Neuronal stem cell (in vitro differentiated cells): ENCODE data around the gene NXPH1.
A peak's percentile ranks its signal among the peaks of the same experiment; 100 is the strongest.

Experiments used
- DNase-seq: peaks from one replicate; pipeline ENCODE4 v3.0.0-alpha.2; 2013; ENCODE audit warnings: low spot score
- H2AFZ ChIP-seq: one replicate; pipeline ENCODE4 v1.6.1; 2013; ENCODE audit warnings: mild to moderate bottlenecking, low read length, inconsistent platforms
- H2AK5ac ChIP-seq: 2 replicates; pipeline ENCODE4 v1.6.1; 2013; ENCODE audit warnings: low read depth, mild to moderate bottlenecking, inconsistent platforms, low read length, moderate library complexity, mixed read lengths
- H2BK120ac ChIP-seq: 2 replicates; pipeline ENCODE4 v1.6.1; 2013; ENCODE audit warnings: low read depth, mild to moderate bottlenecking, inconsistent platforms, low read length, moderate library complexity, mixed read lengths
- H2BK12ac ChIP-seq: one replicate; pipeline ENCODE4 v1.6.1; 2013; ENCODE audit warnings: low read length, inconsistent platforms
- H2BK15ac ChIP-seq: 2 replicates; pipeline ENCODE4 v1.6.1; 2013; ENCODE audit warnings: mild to moderate bottlenecking, low read length, inconsistent platforms, mixed read lengths
- H2BK5ac ChIP-seq: one replicate; pipeline ENCODE4 v1.6.1; 2013; ENCODE audit warnings: inconsistent platforms, mild to moderate bottlenecking, low read length, moderate library complexity
- H3K14ac ChIP-seq: one replicate; pipeline ENCODE4 v1.6.1; 2013; ENCODE audit warnings: low read length, inconsistent platforms
- H3K18ac ChIP-seq: 2 replicates; pipeline ENCODE4 v1.6.1; 2013; ENCODE audit warnings: low read length, inconsistent platforms
- H3K23ac ChIP-seq: 2 replicates; pipeline ENCODE4 v1.6.1; 2013; ENCODE audit warnings: low read depth, mild to moderate bottlenecking, mixed read lengths, low read length, inconsistent platforms; ENCODE audit not compliant: poor library complexity
- H3K27ac ChIP-seq: replicated peaks from 3 replicates; pipeline ENCODE4 v1.5.1; 2013; ENCODE audit warnings: low read length, inconsistent platforms
- H3K27me3 ChIP-seq, 3 experiments: 2 replicates each; pipeline ENCODE4 v1.6.1; 2013; ENCODE audit warnings: low read length in 3 of 3, mild to moderate bottlenecking in 2 of 3, inconsistent platforms in 1 of 3, low read depth in 1 of 3, mixed read lengths in 1 of 3, moderate library complexity in 1 of 3; ENCODE audit not compliant: control insufficient read depth in 3 of 3, insufficient read depth in 3 of 3
- H3K36me3 ChIP-seq, 2 donors: replicated peaks in 1 of 2; 2 replicates each; pipeline ENCODE4 v1.6.1; 2013; ENCODE audit warnings: low read length in 2 of 2; ENCODE audit not compliant: control insufficient read depth in 2 of 2, insufficient read depth in 2 of 2
- H3K4ac ChIP-seq: 2 replicates; pipeline ENCODE4 v1.6.1; 2013; ENCODE audit warnings: inconsistent platforms, mild to moderate bottlenecking, low read length, moderate library complexity
- H3K4me1 ChIP-seq, 2 donors: 1 replicate in 1 of 2; 2 replicates in 1 of 2; pipeline ENCODE4 v1.6.1; 2013; ENCODE audit warnings: low read length in 2 of 2, low read depth in 1 of 2; ENCODE audit not compliant: control insufficient read depth in 2 of 2, insufficient read depth in 1 of 2
- H3K4me2 ChIP-seq: one replicate; pipeline ENCODE4 v1.6.1; 2013; ENCODE audit warnings: mild to moderate bottlenecking, low read length, inconsistent platforms; ENCODE audit not compliant: insufficient read depth, poor library complexity, severe bottlenecking
- H3K4me3 ChIP-seq, 2 donors: 2 replicates each; pipeline ENCODE4 v1.5.1; 2013; ENCODE audit warnings: low read length in 2 of 2, mild to moderate bottlenecking in 2 of 2, inconsistent platforms in 1 of 2, moderate library complexity in 1 of 2
- H3K79me1 ChIP-seq: one replicate; pipeline ENCODE4 v1.6.1; 2013; ENCODE audit warnings: low read depth, mild to moderate bottlenecking, inconsistent platforms, low read length, moderate library complexity
- H3K9ac ChIP-seq: one replicate; pipeline ENCODE4 v1.6.1; 2013; ENCODE audit warnings: mild to moderate bottlenecking, low read depth, low read length, inconsistent platforms; ENCODE audit not compliant: poor library complexity
- H3K9me3 ChIP-seq, 2 donors: replicated peaks in 1 of 2; 2 replicates each; pipeline versions ENCODE3 to v1.6.1; 2013; ENCODE audit warnings: low read length in 2 of 2, mild to moderate bottlenecking in 2 of 2, inconsistent platforms in 1 of 2, low read depth in 1 of 2, mixed read lengths in 1 of 2, moderate library complexity in 1 of 2; ENCODE audit not compliant: control insufficient read depth in 2 of 2, insufficient read depth in 1 of 2
- H4K8ac ChIP-seq: one replicate; pipeline ENCODE4 v1.6.1; 2013; ENCODE audit warnings: low read depth, mild to moderate bottlenecking, inconsistent platforms, low read length, moderate library complexity
- H4K91ac ChIP-seq: one replicate; pipeline ENCODE4 v1.6.1; 2013; ENCODE audit warnings: low read length, low read depth, mild to moderate bottlenecking, inconsistent platforms; ENCODE audit not compliant: poor library complexity
- WGBS, 2 donors: extraction: QIAGEN DNeasy Blood & Tissue Kit; methylation state at CpG; one replicate each; pipeline ENCODE4 v1.1.7; 2013; ENCODE audit warnings: missing lambda C conversion rate in 2 of 2, mixed read lengths in 1 of 2; ENCODE audit not compliant: insufficient read length in 2 of 2, insufficient replicate concordance in 1 of 2; ENCODE audit errors: extremely low coverage in 2 of 2; 5-methylcytosine and 5-hydroxymethylcytosine counted together

NXPH1 gene

DNA sequence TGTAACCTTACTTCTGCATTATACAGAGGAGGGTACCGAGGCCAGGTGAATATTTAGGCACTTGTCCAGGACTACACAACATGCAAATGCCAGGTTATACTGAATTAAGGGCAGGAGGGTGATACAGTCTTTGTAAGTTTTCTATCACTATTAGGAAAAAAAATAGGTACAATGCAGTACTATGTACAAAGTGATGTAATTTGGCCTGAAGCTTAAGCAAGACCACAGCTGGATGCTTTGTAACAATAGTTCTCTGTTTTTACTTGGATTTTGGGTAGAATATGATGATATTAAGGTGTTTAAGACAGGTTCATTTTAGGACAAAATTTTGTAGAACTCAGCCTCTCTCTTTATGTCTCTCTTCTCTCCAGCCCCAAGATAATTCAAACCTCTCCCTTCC, 2.8 kb upstream of the NXPH1 start:
- Histone ChIP-seq H3K27me3 (peaks cover 17 to 58% (median 37%) of the 10 kb centered on the region in 3 experiments), H3K18ac (no peak overlapping the region)

DNA sequence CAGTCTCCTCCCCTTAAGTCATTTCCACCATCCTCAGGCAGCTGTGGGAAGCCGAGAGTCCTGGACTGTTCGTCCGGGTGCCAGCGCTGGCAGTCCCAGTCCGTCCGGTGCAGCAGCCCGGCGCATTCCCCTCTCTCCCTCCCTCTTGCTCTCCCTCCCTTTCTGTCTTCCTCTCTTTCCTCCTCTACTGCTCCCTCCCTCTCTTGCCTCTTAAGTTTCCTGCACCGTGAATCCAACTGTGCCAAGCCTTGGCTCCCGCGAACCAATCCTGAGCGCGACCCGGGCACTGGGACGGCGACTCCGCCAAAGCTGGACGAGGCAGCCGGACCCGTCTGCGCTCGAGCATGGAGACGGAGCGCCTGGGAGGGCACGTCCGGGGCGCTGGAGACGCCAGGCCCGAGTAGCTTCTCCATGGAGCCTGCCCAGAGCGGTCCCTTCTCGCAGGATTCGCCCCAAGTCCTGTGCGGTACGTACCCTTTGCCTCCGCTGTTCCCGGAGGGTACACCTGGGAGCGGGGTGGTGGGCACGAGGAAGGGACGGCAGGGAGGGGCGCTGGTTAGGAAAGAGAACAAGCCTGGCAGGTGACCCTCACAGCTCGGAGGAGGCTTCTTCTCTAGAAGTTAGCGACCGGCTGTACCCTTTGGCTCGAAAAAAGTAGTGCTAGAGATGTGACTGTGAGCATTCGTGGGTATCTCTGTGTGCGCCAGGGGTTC, 1.0 kb downstream of the NXPH1 start:
- no peak overlapping the region for H3K18ac ChIP-seq
- no peak overlapping the region for H2BK120ac ChIP-seq
- H3K4ac ChIP-seq, result no peak overlapping the region
- peaks cover 23 to 92% (median 70%) of the 10 kb centered on the region in 3 experiments for H3K27me3 ChIP-seq
- no peak overlapping the region for H3K14ac ChIP-seq
- no peak overlapping the region for H4K8ac ChIP-seq
- H4K91ac ChIP-seq, result no peak overlapping the region
- H3K23ac ChIP-seq, result peak overlapping the region; percentile 0
- peak overlapping the region; percentile 1 for H2AFZ ChIP-seq
- no peak for DNase-seq
- H2BK5ac ChIP-seq, result no peak overlapping the region
- peak overlapping the region; percentile 78 for H3K4me2 ChIP-seq
- H3K4me1 ChIP-seq, result peaks cover 0 to 10% of the 10 kb centered on the region in 2 donors
- no CpG with 5 or more reads among the region's 46 CpGs for WGBS, 2 donors
- no peak overlapping the region for H2AK5ac ChIP-seq
- no peak overlapping the region for H2BK12ac ChIP-seq
- H3K4me3 ChIP-seq, result peak overlapping the region in 1 of 2 donors; percentile 52
- H3K36me3 ChIP-seq, result no peaks in the 10 kb centered on the region
- H3K79me1 ChIP-seq, result no peaks in the 10 kb centered on the region
- H3K27ac ChIP-seq, result no peak overlapping the region
- H3K9ac ChIP-seq, result no peak overlapping the region
- no peak overlapping the region for H2BK15ac ChIP-seq
- peaks cover 4% of the 10 kb centered on the region in 2 donors for H3K9me3 ChIP-seq

More for the DNA sequence above, 2.8 kb upstream of the NXPH1 start:
- WGBS, 2 donors, result no CpG with 5 or more reads among the region's 1 CpG
- no peaks in the 10 kb centered on the region for H3K36me3 ChIP-seq
- no peak overlapping the region for H2BK120ac ChIP-seq
- no peak for DNase-seq
- H3K79me1 ChIP-seq, result no peaks in the 10 kb centered on the region
- no peak overlapping the region for H3K4ac ChIP-seq
- H4K8ac ChIP-seq, result no peak overlapping the region
- no peak overlapping the region for H4K91ac ChIP-seq
- no peak overlapping the region for H2AFZ ChIP-seq
- H3K9me3 ChIP-seq, result no peaks in the 10 kb centered on the region
- H3K23ac ChIP-seq, result no peak overlapping the region
- H2AK5ac ChIP-seq, result no peak overlapping the region
- H2BK12ac ChIP-seq, result no peak overlapping the region
- H3K4me2 ChIP-seq, result no peak overlapping the region
- no peak overlapping the region for H3K27ac ChIP-seq
- no peak overlapping the region for H3K14ac ChIP-seq
- no peak overlapping the region for H3K9ac ChIP-seq
- H3K4me1 ChIP-seq, result peaks cover 0 to 10% of the 10 kb centered on the region in 2 donors
- H2BK5ac ChIP-seq, result no peak overlapping the region
- H3K4me3 ChIP-seq, result no peak overlapping the region
- H2BK15ac ChIP-seq, result no peak overlapping the region

DNA sequence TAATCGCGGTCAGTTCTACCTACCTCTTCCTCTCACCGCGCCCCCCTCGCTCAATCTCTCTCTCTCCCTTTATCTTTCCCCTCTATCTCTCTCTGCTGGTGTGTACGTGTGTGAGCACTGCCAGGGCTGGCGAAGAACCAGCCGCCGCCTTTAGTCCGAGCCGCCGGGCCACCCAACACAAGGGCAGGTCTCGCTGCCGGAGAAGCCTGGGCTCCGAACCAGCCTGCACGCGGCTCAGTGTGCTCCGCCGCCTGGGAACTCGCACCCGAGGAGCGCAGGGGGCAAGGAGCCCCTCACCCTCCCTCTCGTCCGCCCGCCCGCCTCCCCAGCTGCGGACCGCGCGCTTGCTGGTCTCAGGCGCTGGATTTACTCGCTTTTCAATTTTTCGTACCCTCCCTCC, 1.7 kb downstream of the NXPH1 start:
- no peak overlapping the region for H3K27ac ChIP-seq
- no peak overlapping the region for H2BK5ac ChIP-seq
- no CpG with 5 or more reads among the region's 33 CpGs for WGBS, 2 donors
- H3K79me1 ChIP-seq, result no peaks in the 10 kb centered on the region
- H3K9ac ChIP-seq, result no peak overlapping the region
- H2BK15ac ChIP-seq, result no peak overlapping the region
- H3K36me3 ChIP-seq, result no peaks in the 10 kb centered on the region
- H3K23ac ChIP-seq, result no peak overlapping the region
- H3K4me2 ChIP-seq, result peak overlapping the region; percentile 51
- H3K18ac ChIP-seq, result peak overlapping the region; percentile 41
- peak overlapping the region in 1 of 2 donors; percentile 61 for H3K4me3 ChIP-seq
- peaks cover 0 to 10% of the 10 kb centered on the region in 2 donors for H3K4me1 ChIP-seq
- H2BK12ac ChIP-seq, result no peak overlapping the region
- no peak overlapping the region for H3K14ac ChIP-seq
- no peak for DNase-seq
- H2BK120ac ChIP-seq, result no peak overlapping the region
- peaks cover 4% of the 10 kb centered on the region in 2 donors for H3K9me3 ChIP-seq
- no peak overlapping the region for H4K8ac ChIP-seq
- no peak overlapping the region for H2AK5ac ChIP-seq
- peaks cover 23 to 98% (median 76%) of the 10 kb centered on the region in 3 experiments for H3K27me3 ChIP-seq
- no peak overlapping the region for H3K4ac ChIP-seq
- no peak overlapping the region for H4K91ac ChIP-seq
- H2AFZ ChIP-seq, result no peak overlapping the region

DNA sequence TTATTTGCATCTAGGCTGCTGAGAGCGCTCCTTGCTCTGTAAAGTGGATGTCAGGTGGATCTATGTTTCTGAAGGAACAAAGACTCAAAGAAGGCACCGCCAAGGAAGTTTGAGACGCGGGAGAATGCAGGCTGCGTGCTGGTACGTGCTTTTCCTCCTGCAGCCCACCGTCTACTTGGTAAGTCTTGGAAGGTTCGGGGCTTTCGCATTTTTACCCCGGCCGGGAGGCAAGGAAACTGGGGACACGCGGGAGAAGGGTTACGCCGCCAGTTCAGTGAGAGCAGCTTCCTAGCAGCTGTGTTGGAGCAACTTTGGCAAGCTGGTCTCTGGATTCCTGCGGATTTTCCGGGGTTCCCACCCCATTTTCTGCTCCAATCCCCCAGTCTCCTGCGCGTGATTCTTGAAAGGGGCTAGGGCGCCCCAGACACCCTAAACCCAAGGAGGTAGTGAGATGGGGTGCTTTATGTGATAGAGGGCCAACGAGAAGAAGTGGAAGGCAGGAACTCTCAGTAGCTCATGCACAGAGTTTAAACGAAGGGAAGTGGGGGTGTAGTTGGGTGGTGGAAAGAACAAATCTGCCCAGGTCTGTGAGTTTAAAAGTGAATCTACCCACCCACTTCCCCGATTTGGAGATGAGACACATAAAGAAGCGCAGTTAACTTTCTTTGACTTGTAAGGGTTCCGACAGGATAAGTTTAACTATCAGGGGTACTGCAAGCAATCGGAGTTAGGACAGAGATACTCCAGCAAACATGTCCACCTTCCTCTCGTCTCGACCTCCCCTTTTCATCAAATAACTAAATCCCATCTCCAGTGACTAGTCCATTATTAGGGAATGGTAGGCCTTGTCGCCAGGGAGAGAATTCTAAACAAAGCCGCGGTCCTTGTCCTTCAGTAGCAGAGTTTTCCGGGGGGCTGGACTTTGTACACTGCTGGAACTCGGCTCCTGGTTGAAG, 2.5 kb downstream of the NXPH1 start:
- Histone ChIP-seq H3K4me2 (peak overlapping the region; percentile 51), H3K36me3 (no peaks in the 10 kb centered on the region), H3K18ac (no peak overlapping the region), H3K23ac (no peak overlapping the region), H4K91ac (no peak overlapping the region), H3K14ac (no peak overlapping the region), H3K9ac (no peak overlapping the region), H2AFZ (no peak overlapping the region), H3K4me1 (peaks cover 0 to 10% of the 10 kb centered on the region in 2 donors), H2BK15ac (no peak overlapping the region), H3K27me3 (peaks cover 23 to 100% (median 83%) of the 10 kb centered on the region in 3 experiments), H3K79me1 (no peaks in the 10 kb centered on the region), H3K4ac (no peak overlapping the region), H2BK120ac (no peak overlapping the region), H2BK12ac (no peak overlapping the region), H4K8ac (no peak overlapping the region), H3K27ac (no peak overlapping the region), H2AK5ac (no peak overlapping the region), H2BK5ac (no peak overlapping the region), H3K4me3 (no peak overlapping the region), H3K9me3 (peaks cover 4% of the 10 kb centered on the region in 2 donors)
- WGBS, 2 donors, result no CpG with 5 or more reads among the region's 33 CpGs
- DNase-seq, result no peak
